NCI-H748 (cell line): ENCODE results near the gene SLC6A8.
"Not testable (repeated sequence)": the region's sequence is repeated elsewhere in the genome, so short reads cannot be mapped to it uniquely, and the experiment has no call there.

Source experiments
- DNase-seq: peaks from one replicate; lab custom pipeline; 2025; ENCODE audit not compliant: unreplicated experiment; lab: John Stamatoyannopoulos, UW

The SLC6A8 gene

DNA sequence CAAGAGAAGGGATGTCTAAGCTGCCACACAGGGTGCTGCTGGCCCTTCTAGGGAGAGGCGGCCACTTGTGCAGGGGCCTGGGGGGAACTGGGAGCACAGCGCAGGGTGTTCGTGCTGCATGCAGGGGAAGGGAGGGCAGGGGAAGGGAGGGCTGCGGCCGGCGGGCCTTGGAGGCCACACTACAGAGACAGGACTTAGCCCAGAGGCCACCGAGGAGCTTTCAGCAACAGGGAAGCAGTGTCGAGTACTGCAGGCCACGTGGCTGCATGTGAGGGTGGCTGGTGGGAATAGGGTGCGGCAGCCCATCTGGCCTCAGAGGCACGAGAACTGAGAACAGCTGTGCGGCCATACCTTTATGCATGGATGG, 57.3 kb downstream of the SLC6A8 start:
- DNase-seq = not testable (repeated sequence)
